GM10248 (cell line): ENCODE results near the gene FAM149B1.

Source experiments
- CTCF ChIA-PET: fragments of 300-600 bp; sonication (Branson Sonifier 250); formaldehyde crosslinking; extraction: SDS; loops from one replicate; lab custom pipeline; 2021; ENCODE audit warnings: antibody characterized with exemption; lab: Yijun Ruan, JAX
- POLR2A ChIA-PET: fragments of 350-650 bp; sonication (Branson Sonifier 250); formaldehyde crosslinking; extraction: SDS; loops from one replicate; lab custom pipeline; 2020; ENCODE audit warnings: antibody characterized with exemption; lab: Yijun Ruan, JAX
- DNase-seq: peaks from one replicate; pipeline ENCODE4 v3.0.0; 2012; ENCODE audit errors: extremely low spot score
- CTCF ChIP-seq: IDR thresholded peaks from 2 replicates; pipeline ENCODE4 v1.5.1; 2012; ENCODE audit warnings: mild to moderate bottlenecking, low read depth; ENCODE audit errors: extremely low read depth, missing control alignments, control extremely low read depth

The FAM149B1 gene

GRCh38 chr10:73168465-73168803 is 515 bp downstream of the FAM149B1 start:
- POLR2A ChIA-PET: interaction anchor here (0.6 to 1.3 kb wide), 4 partner anchors 10 to 77 kb away, joined by 3 read pairs; partner anchors contain the start of gene P4HA1
- no peak for TF ChIP-seq CTCF
- DNase-seq: no peak
- CTCF ChIA-PET: interaction anchor here (0.5 to 5.8 kb wide), 8 partner anchors 9 to 79 kb away, joined by 3 to 44 read pairs (median 4); partner anchors contain the start of genes DNAJC9 and NUDT13

- no peak for TF ChIP-seq CTCF
- CTCF ChIA-PET: interaction anchor here (1.0 to 5.8 kb wide), 5 partner anchors 8 to 74 kb away, joined by 4 to 44 read pairs (median 5); no protein-coding TSS in a partner anchor
- POLR2A ChIA-PET: interaction anchor here (0.6 to 1.2 kb wide), 2 partner anchors 72 to 746 kb away, joined by 3 to 4 read pairs; partner anchors contain the start of gene P4HA1
- DNase-seq: no peak
Observed at GRCh38 chr10:73169320-73169719, 1.4 kb downstream of the FAM149B1 start.

GRCh38 chr10:73172867-73173266 is 4.9 kb downstream of the FAM149B1 start:
- POLR2A ChIA-PET: no interaction called here
- CTCF ChIA-PET: interaction anchor here (0.7 to 1.7 kb wide), 2 partner anchors 10 to 46 kb away, joined by 3 to 4 read pairs; no protein-coding TSS in a partner anchor
- no peak for TF ChIP-seq CTCF
- no peak for DNase-seq

GRCh38 chr10:73174148-73174925 is 6.4 kb downstream of the FAM149B1 start:
- ChIA-PET CTCF (interaction anchor here (1.6 kb wide), 1 partner anchor 49 kb away, joined by 4 read pairs; no protein-coding TSS in a partner anchor), POLR2A (no interaction called here)
- DNase-seq: no peak
- no peak for TF ChIP-seq CTCF

- TF ChIP-seq CTCF: no peak
- POLR2A ChIA-PET: no interaction called here
- no peak for DNase-seq
- CTCF ChIA-PET: interaction anchor here (1.1 to 1.5 kb wide), 2 partner anchors 10 to 13 kb away, joined by 3 to 5 read pairs; no protein-coding TSS in a partner anchor
Observed at GRCh38 chr10:73182568-73182967, 14.6 kb downstream of the FAM149B1 start.

GRCh38 chr10:73183667-73184281 is 15.9 kb downstream of the FAM149B1 start:
- POLR2A ChIA-PET: no interaction called here
- CTCF ChIA-PET: interaction anchor here (1.2 to 1.5 kb wide), 3 partner anchors 11 to 29 kb away, joined by 3 to 4 read pairs (median 3); partner anchors contain the start of genes ECD and FAM149B1
- TF ChIP-seq CTCF: no peak

More at GRCh38 chr10:73183667-73184281, 15.9 kb downstream of the FAM149B1 start:
- DNase-seq: no peak
